Panc1 (cell line): Measurements from ENCODE around the gene HLA-DQB1.

Experiments
- POLR2AphosphoS5 ChIP-seq: IDR thresholded peaks from 2 replicates; pipeline ENCODE4 v1.6.1; 2012; ENCODE audit warnings: mild to moderate bottlenecking, low read depth, low read length, moderate library complexity
- SIN3A ChIP-seq: IDR thresholded peaks from 2 replicates; pipeline ENCODE4 v1.6.1; 2012; ENCODE audit warnings: low read depth, mild to moderate bottlenecking, low read length, moderate library complexity, borderline replicate concordance; ENCODE audit not compliant: insufficient read depth
- TF ChIP-seq, protein P1 (sequence below): fragments of 450-650 bp; IDR thresholded peaks from 2 replicates; pipeline ENCODE4 v1.5.1; 2017; ENCODE audit warnings: mild to moderate bottlenecking
- TF ChIP-seq, protein P2 (sequence below), 2 experiments: IDR thresholded peaks; 2 replicates each; pipeline ENCODE4 v1.6.1; 2011 to 2012; ENCODE audit warnings: low read depth in 2 of 2, control low read depth in 1 of 2, low read length in 1 of 2, mild to moderate bottlenecking in 1 of 2, moderate library complexity in 1 of 2; ENCODE audit not compliant: insufficient read depth in 1 of 2

DNA sequence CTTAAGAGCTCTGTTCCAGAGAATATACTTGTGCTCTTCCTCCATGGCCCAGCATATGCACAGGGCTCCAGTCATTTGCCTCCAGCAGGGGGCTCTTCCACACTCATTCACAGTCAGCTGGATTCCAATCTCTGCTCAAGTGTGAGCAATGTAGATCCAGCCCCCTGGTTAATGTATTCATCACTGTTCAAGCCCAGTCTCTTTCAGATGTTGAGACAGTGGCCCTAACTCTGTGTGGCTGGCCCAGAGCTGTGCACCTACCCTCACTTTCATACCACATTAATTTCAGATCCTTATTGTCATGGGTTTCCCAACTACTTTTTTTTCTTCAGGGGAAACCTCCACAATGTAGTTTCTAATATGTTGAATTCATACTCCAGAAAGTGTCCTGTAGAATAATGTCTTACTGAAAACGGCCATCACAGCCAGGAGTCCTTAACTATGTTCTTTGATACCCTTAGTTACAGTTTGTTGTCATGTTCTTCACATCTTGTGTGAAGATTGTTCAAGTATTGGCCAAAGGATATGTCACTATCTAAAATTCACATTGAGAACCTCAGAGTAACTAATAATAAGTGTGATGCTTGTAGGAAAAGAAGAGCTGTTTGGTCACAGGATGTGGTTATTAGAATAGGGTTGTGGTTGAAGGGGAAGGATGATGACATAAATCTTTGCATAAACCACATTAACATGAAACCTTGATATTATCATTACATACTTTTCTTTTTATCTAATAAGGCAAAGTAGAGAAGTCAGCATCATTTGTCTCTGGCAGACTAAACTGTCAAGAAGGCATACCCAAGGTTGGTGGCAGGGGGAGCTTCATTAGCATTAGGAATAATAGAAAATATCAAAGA lies 43.7 kb downstream of the HLA-DQB1 start:
- TF ChIP-seq, protein P1, sequence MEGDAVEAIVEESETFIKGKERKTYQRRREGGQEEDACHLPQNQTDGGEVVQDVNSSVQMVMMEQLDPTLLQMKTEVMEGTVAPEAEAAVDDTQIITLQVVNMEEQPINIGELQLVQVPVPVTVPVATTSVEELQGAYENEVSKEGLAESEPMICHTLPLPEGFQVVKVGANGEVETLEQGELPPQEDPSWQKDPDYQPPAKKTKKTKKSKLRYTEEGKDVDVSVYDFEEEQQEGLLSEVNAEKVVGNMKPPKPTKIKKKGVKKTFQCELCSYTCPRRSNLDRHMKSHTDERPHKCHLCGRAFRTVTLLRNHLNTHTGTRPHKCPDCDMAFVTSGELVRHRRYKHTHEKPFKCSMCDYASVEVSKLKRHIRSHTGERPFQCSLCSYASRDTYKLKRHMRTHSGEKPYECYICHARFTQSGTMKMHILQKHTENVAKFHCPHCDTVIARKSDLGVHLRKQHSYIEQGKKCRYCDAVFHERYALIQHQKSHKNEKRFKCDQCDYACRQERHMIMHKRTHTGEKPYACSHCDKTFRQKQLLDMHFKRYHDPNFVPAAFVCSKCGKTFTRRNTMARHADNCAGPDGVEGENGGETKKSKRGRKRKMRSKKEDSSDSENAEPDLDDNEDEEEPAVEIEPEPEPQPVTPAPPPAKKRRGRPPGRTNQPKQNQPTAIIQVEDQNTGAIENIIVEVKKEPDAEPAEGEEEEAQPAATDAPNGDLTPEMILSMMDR = peak; percentile 57
- TF ChIP-seq, protein P2, sequence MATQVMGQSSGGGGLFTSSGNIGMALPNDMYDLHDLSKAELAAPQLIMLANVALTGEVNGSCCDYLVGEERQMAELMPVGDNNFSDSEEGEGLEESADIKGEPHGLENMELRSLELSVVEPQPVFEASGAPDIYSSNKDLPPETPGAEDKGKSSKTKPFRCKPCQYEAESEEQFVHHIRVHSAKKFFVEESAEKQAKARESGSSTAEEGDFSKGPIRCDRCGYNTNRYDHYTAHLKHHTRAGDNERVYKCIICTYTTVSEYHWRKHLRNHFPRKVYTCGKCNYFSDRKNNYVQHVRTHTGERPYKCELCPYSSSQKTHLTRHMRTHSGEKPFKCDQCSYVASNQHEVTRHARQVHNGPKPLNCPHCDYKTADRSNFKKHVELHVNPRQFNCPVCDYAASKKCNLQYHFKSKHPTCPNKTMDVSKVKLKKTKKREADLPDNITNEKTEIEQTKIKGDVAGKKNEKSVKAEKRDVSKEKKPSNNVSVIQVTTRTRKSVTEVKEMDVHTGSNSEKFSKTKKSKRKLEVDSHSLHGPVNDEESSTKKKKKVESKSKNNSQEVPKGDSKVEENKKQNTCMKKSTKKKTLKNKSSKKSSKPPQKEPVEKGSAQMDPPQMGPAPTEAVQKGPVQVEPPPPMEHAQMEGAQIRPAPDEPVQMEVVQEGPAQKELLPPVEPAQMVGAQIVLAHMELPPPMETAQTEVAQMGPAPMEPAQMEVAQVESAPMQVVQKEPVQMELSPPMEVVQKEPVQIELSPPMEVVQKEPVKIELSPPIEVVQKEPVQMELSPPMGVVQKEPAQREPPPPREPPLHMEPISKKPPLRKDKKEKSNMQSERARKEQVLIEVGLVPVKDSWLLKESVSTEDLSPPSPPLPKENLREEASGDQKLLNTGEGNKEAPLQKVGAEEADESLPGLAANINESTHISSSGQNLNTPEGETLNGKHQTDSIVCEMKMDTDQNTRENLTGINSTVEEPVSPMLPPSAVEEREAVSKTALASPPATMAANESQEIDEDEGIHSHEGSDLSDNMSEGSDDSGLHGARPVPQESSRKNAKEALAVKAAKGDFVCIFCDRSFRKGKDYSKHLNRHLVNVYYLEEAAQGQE (IDR thresholded peaks at IDR 0.05; ENCODE audit: insufficient read depth in 1 of 2, low read depth in 2 of 2, low read length in 1 of 2) = no peak
- TF ChIP-seq SIN3A = no peak
- TF ChIP-seq POLR2AphosphoS5 = no peak
